HepG2 (cell line): ENCODE data around the gene CTF1. TPM values are rescaled to one million over a fixed set of nuclear protein-coding genes. Genes with fewer than 3 reads are reported as not detected.

ENCODE experiments used
- DNMT1 ChIP-seq: sonication (generic); formaldehyde crosslinking; IDR thresholded peaks from 2 replicates; pipeline ENCODE4 v1.5.1; 2020; ENCODE audit warnings: mild to moderate bottlenecking, missing genetic modification reagents
- EEA1 ChIP-seq: sonication (generic); formaldehyde crosslinking; IDR thresholded peaks from 2 replicates; pipeline ENCODE4 v1.5.1; 2020; ENCODE audit warnings: mild to moderate bottlenecking, missing genetic modification reagents, borderline replicate concordance
- GABPB1 ChIP-seq: IDR thresholded peaks from 2 replicates; pipeline ENCODE4 v1.6.1; 2016; ENCODE audit warnings: mild to moderate bottlenecking, missing genetic modification reagents, moderate library complexity, missing compliant biosample characterization
- GTF3A ChIP-seq: sonication (generic); formaldehyde crosslinking; conservative IDR thresholded peaks from 2 replicates; pipeline ENCODE4 v1.4.0; 2020; ENCODE audit warnings: mild to moderate bottlenecking, missing genetic modification reagents
- KAT8 ChIP-seq: IDR thresholded peaks from 2 replicates; pipeline ENCODE4 v1.6.1; 2016; ENCODE audit warnings: missing genetic modification reagents, missing compliant biosample characterization
- MED13 ChIP-seq: sonication (generic); formaldehyde crosslinking; IDR thresholded peaks from 2 replicates; pipeline ENCODE4 v1.5.0; 2020; ENCODE audit warnings: missing genetic modification reagents
- MIER3 ChIP-seq: IDR thresholded peaks from 2 replicates; pipeline ENCODE4 v1.6.1; 2016; ENCODE audit warnings: missing compliant biosample characterization, borderline replicate concordance
- ONECUT2 ChIP-seq: sonication (generic); formaldehyde crosslinking; IDR thresholded peaks from 2 replicates; pipeline ENCODE4 v1.4.0; 2020; ENCODE audit warnings: missing genetic modification reagents
- STAT6 ChIP-seq: sonication (generic); formaldehyde crosslinking; IDR thresholded peaks from 2 replicates; pipeline ENCODE4 v1.4.0; 2020; ENCODE audit warnings: missing genetic modification reagents, mild to moderate bottlenecking, borderline replicate concordance
- TCF7L2 ChIP-seq: IDR thresholded peaks from 2 replicates; pipeline ENCODE4 v1.6.1; 2011; ENCODE audit warnings: mild to moderate bottlenecking, low read depth, low read length, moderate library complexity
- ZBTB38 ChIP-seq: sonication (generic); formaldehyde crosslinking; IDR thresholded peaks from 2 replicates; pipeline ENCODE4 v1.5.1; 2020; ENCODE audit warnings: mild to moderate bottlenecking, missing genetic modification reagents
- ZBTB7A ChIP-seq: sonication (generic); formaldehyde crosslinking; IDR thresholded peaks from 2 replicates; pipeline ENCODE4 v1.8.0; 2022; ENCODE audit warnings: mild to moderate bottlenecking, missing genetic modification reagents
- ZFP1 ChIP-seq: IDR thresholded peaks from 2 replicates; pipeline ENCODE4 v1.6.1; 2016
- ZNF225 ChIP-seq: sonication (generic); formaldehyde crosslinking; IDR thresholded peaks from 2 replicates; pipeline ENCODE4 v1.4.0; 2020; ENCODE audit warnings: mild to moderate bottlenecking, missing genetic modification reagents
- ZNF496 ChIP-seq: sonication (generic); formaldehyde crosslinking; IDR thresholded peaks from 2 replicates; pipeline ENCODE4 v1.8.1; 2023; ENCODE audit warnings: mild to moderate bottlenecking, moderate library complexity, missing genetic modification reagents; ENCODE audit not compliant: insufficient replicate concordance
- ZNF781 ChIP-seq: sonication (generic); formaldehyde crosslinking; IDR thresholded peaks from 2 replicates; pipeline ENCODE4 v1.5.1; 2020; ENCODE audit warnings: borderline replicate concordance, mild to moderate bottlenecking, missing genetic modification reagents; ENCODE audit errors: not compliant biosample characterization
- polyA plus RNA-seq, 8 experiments: library from polyadenylated mRNA; depleted of rRNA in 3 of 8; stranded (reverse) in 7 of 8; unstranded in 1 of 8; fragments of >200 nt; fragmentation: Illumina TruSeq in 4 of 8; extraction: Trizol in 4 of 8; gene quantifications; 2 replicates each; pipeline versions ENCODE4 v1.2.1 to v1.2.3, GENCODE V29; 2011 to 2016; ENCODE audit warnings: low read depth in 4 of 8, missing spikeins in 1 of 8, mixed read lengths in 1 of 8; ENCODE audit not compliant: insufficient read depth in 1 of 8
- total RNA-seq, 5 experiments: library from RNA; depleted of rRNA; stranded (reverse); fragments of >200 nt; fragmentation: Illumina TruSeq; extraction: Trizol; gene quantifications; 2 replicates each; pipeline ENCODE4 v1.2.3, GENCODE V29; 2016; ENCODE audit warnings: low read depth in 1 of 5
- TF ChIP-seq, protein P1 (sequence below): IDR thresholded peaks from 2 replicates; pipeline ENCODE4 v1.6.1; 2016
- TF ChIP-seq, protein P2 (sequence below): sonication (generic); formaldehyde crosslinking; IDR thresholded peaks from 2 replicates; pipeline ENCODE4 v1.4.0; 2020; ENCODE audit warnings: missing genetic modification reagents
- TF ChIP-seq, protein P3 (sequence below): sonication (generic); formaldehyde crosslinking; IDR thresholded peaks from 2 replicates; pipeline ENCODE4 v1.8.0; 2022; ENCODE audit warnings: mild to moderate bottlenecking, missing genetic modification reagents, moderate library complexity
- TF ChIP-seq, protein P4 (sequence below): sonication (generic); formaldehyde crosslinking; conservative IDR thresholded peaks from 2 replicates; pipeline ENCODE4 v1.4.0; 2020; ENCODE audit warnings: missing genetic modification reagents

CTF1 gene
- total and polyA plus RNA-seq, 2 of the 13 experiments (the other 11 are each of a cell fraction or from before 2014, with no cell fraction given): 0.13 to 1.8 TPM

GRCh38 chr16:30896889-30897733, 697 bp downstream of the CTF1 start (continued):
- TF ChIP-seq MIER3 (no peak), ONECUT2 (CRISPR knock-in tag) (no peak), GABPB1 (CRISPR knock-in tag) (peak; percentile 92), ZNF225 (CRISPR knock-in tag) (no peak), GTF3A (0 out of 2 replicates have a peak, but pooled peaks have one; percentile 27), EEA1 (CRISPR knock-in tag) (no peak), KAT8 (CRISPR knock-in tag) (0 out of 2 replicates have a peak, but pooled peaks have one; percentile 44), DNMT1 (CRISPR knock-in tag) (no peak), ZBTB38 (CRISPR knock-in tag) (peak; percentile 21; the same call in 1 of the 2 replicates), ZNF781 (no peak), TCF7L2 (no peak), STAT6 (no peak), ZBTB7A (CRISPR knock-in tag) (no peak), ZNF496 (CRISPR knock-in tag) (no peak), ZFP1 (no peak), MED13 (CRISPR knock-in tag) (no peak)
- TF ChIP-seq, protein P1, sequence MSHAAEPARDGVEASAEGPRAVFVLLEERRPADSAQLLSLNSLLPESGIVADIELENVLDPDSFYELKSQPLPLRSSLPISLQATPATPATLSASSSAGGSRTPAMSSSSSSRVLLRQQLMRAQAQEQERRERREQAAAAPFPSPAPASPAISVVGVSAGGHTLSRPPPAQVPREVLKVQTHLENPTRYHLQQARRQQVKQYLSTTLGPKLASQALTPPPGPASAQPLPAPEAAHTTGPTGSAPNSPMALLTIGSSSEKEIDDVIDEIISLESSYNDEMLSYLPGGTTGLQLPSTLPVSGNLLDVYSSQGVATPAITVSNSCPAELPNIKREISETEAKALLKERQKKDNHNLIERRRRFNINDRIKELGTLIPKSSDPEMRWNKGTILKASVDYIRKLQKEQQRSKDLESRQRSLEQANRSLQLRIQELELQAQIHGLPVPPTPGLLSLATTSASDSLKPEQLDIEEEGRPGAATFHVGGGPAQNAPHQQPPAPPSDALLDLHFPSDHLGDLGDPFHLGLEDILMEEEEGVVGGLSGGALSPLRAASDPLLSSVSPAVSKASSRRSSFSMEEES (CRISPR knock-in tag): no peak
- TF ChIP-seq, protein P2, sequence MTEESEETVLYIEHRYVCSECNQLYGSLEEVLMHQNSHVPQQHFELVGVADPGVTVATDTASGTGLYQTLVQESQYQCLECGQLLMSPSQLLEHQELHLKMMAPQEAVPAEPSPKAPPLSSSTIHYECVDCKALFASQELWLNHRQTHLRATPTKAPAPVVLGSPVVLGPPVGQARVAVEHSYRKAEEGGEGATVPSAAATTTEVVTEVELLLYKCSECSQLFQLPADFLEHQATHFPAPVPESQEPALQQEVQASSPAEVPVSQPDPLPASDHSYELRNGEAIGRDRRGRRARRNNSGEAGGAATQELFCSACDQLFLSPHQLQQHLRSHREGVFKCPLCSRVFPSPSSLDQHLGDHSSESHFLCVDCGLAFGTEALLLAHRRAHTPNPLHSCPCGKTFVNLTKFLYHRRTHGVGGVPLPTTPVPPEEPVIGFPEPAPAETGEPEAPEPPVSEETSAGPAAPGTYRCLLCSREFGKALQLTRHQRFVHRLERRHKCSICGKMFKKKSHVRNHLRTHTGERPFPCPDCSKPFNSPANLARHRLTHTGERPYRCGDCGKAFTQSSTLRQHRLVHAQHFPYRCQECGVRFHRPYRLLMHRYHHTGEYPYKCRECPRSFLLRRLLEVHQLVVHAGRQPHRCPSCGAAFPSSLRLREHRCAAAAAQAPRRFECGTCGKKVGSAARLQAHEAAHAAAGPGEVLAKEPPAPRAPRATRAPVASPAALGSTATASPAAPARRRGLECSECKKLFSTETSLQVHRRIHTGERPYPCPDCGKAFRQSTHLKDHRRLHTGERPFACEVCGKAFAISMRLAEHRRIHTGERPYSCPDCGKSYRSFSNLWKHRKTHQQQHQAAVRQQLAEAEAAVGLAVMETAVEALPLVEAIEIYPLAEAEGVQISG (CRISPR knock-in tag): peak; percentile 96
- TF ChIP-seq, protein P3, sequence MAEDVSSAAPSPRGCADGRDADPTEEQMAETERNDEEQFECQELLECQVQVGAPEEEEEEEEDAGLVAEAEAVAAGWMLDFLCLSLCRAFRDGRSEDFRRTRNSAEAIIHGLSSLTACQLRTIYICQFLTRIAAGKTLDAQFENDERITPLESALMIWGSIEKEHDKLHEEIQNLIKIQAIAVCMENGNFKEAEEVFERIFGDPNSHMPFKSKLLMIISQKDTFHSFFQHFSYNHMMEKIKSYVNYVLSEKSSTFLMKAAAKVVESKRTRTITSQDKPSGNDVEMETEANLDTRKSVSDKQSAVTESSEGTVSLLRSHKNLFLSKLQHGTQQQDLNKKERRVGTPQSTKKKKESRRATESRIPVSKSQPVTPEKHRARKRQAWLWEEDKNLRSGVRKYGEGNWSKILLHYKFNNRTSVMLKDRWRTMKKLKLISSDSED (CRISPR knock-in tag): no peak
- TF ChIP-seq, protein P4, sequence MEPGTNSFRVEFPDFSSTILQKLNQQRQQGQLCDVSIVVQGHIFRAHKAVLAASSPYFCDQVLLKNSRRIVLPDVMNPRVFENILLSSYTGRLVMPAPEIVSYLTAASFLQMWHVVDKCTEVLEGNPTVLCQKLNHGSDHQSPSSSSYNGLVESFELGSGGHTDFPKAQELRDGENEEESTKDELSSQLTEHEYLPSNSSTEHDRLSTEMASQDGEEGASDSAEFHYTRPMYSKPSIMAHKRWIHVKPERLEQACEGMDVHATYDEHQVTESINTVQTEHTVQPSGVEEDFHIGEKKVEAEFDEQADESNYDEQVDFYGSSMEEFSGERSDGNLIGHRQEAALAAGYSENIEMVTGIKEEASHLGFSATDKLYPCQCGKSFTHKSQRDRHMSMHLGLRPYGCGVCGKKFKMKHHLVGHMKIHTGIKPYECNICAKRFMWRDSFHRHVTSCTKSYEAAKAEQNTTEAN: no peak
